HG02852 (cell line): ENCODE data around the gene SYNGR2.

ENCODE experiments used
- ATAC-seq: cut with Tn5 transposase; IDR thresholded peaks from one replicate; pipeline ENCODE4 v1.9.1; 2021; ENCODE audit warnings: mild to moderate bottlenecking, moderate library complexity; ENCODE audit not compliant: unreplicated experiment

The SYNGR2 gene

DNA sequence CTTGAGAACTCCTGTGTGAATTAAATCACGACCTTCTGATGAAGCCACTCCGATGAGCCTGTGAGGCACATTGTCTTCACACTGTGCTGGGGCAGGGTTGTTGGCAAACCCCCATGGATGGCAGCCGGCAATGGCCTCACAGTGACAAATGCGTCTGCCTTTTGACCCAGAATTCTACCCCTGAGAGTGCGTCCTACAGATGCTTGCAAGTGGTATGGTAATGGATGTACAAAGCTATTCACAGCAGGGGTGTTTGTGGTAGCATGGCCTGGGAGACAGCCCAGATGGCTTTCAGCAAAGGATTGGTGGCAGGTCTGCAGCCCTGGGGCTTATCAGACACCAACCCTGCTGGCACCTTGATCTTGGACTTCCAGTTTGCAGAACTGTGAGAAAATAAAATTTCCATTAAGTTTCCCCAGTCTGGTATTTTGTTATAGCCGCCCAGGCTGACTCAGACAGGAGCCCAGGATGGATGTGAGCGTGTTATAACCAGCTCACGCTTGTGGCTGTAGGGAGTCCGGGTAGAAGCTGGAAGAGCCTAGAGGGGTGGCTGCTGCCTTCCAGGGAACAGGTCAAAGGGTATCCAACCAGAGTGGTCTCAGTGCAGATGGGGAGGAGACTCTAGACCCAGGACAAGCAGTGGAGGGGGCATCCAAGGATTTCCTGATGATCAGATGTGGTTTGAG is 28.9 kb downstream of the SYNGR2 start:
- no peak for ATAC-seq

DNA sequence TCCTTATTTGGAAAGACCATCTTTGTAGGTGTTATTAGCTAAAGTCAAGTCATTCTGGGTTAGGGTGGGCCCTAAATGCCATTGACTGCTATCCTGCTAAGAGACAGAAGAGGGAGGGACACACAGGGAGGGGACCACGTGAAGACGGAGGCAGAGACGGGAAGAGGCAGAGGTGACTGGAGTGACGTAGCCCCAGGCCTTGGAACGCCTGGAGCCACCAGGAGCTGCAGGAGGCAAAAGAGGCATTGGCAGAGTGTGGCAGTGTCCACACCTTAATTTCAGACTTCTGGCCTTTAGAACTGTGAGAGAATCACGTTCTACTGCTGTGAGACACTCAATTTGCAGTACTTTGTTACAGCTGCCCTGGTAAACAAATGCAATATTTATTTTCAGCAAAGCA is 32.1 kb downstream of the SYNGR2 start:
- ATAC-seq = no peak

GRCh38 chr17:78202666-78203065 is 34.3 kb downstream of the SYNGR2 start:
- ATAC-seq = no peak

DNA sequence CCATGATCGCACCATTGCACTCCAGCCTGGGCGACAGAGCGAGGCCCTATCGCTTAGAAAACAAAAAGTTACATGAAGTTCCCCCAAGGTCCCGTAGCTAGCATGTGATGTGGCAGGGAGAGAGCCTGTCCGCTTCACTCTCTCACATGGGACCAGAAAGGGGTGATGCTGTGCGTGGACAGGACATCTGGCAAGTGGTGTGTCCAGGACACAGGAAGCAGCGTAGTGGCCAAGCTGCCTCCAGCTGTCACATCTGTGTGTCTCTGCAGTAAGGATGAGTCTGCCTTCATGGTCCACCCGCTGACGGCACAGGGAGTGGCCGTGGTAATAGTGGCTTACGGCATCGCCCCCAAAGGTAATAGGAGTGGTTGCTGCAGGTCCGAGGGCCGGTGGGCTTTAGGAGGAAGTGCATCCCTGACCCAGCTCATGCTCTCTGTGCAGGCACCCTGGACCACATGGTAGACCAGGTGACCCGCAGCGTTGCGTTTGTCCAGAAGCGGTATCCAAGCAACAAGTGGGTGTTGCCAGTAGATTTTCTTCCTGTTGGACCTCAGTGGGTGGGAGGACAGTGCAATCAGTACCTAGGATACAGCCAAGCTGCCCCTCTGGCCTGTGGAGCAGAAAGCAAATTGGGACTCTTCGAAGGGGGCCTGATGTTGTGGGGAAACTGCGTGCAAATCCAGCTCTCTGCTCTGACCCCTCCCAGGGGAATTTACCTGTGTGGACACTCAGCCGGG is 36.2 kb downstream of the SYNGR2 start:
- ATAC-seq = no peak

GRCh38 chr17:78205124-78205775 is 36.9 kb downstream of the SYNGR2 start:
- no peak for ATAC-seq

DNA sequence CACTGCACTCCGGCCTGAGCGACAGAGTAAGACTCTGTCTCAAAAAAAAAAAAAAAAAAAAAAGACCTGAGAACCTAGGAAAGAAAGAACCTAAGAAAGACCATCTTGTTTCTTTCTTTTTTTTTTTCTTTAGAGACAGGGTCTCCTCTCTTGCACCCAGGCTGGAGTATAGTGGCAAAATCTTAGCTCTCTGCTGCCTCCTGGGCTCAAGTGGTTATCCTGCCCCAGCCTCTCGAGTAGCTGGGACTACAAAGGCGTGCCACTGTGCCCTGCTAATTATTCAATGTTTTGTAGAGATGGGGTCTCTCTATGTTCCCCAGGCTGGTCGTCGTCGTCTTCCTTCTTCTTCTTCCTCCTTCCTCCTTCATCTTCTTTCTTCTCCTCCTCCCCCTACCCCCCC is 37.9 kb downstream of the SYNGR2 start:
- ATAC-seq = no peak

DNA sequence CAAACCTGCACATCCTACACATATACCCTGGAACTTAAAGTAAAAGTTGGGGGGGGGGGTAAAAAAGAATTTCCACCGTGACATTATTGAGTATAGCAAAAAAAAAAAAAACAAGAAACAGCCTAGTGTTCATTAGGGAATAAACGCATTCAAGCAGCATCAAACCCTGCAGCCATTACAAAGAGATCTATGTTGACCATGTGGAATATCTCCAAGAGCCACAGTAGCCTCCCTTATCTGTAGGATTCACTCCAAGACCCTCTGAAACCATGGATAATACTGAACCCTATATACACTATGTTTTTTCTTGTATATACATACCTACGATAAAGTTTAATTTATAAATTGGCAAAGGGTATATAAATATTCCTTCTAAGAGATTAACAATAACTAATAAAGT is 40.1 kb downstream of the SYNGR2 start:
- no peak for ATAC-seq

GRCh38 chr17:78210111-78210510 is 41.7 kb downstream of the SYNGR2 start:
- ATAC-seq = no peak

DNA sequence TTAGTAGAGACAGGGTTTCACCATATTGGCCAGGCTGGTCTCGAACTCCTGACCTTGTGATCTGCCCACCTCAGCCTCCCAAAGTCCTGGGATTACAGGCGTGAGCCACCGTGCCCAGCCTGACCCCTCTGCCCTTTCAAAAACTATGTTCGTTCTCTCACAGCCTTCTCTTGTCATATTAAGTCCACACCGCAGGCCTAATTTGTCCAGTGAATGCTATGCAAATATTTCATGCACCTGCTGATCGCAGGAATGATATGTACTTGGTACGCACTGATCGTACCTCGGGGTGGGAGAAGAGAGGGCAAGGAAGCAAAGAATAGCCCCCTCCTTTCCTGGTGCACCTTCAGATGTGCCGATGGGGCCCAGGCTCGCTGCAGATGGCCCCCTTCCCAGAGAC is 42.7 kb downstream of the SYNGR2 start:
- ATAC-seq = no peak

DNA sequence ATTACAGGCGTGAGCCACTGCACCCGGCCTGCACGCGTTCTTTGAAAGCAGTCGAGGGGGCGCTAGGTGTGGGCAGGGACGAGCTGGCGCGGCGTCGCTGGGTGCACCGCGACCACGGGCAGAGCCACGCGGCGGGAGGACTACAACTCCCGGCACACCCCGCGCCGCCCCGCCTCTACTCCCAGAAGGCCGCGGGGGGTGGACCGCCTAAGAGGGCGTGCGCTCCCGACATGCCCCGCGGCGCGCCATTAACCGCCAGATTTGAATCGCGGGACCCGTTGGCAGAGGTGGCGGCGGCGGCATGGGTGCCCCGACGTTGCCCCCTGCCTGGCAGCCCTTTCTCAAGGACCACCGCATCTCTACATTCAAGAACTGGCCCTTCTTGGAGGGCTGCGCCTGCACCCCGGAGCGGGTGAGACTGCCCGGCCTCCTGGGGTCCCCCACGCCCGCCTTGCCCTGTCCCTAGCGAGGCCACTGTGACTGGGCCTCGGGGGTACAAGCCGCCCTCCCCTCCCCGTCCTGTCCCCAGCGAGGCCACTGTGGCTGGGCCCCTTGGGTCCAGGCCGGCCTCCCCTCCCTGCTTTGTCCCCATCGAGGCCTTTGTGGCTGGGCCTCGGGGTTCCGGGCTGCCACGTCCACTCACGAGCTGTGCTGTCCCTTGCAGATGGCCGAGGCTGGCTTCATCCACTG is 45.8 kb downstream of the SYNGR2 start, which contains the start of gene BIRC5:
BIRC5 (plus strand) TSS at position 238 of the 690 bp plus-strand sequence; CDS start at position 302, 64 bp downstream.
- peak; percentile 75 for ATAC-seq

DNA sequence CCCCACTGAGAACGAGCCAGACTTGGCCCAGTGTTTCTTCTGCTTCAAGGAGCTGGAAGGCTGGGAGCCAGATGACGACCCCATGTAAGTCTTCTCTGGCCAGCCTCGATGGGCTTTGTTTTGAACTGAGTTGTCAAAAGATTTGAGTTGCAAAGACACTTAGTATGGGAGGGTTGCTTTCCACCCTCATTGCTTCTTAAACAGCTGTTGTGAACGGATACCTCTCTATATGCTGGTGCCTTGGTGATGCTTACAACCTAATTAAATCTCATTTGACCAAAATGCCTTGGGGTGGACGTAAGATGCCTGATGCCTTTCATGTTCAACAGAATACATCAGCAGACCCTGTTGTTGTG is 46.3 kb downstream of the SYNGR2 start:
- ATAC-seq = no peak

DNA sequence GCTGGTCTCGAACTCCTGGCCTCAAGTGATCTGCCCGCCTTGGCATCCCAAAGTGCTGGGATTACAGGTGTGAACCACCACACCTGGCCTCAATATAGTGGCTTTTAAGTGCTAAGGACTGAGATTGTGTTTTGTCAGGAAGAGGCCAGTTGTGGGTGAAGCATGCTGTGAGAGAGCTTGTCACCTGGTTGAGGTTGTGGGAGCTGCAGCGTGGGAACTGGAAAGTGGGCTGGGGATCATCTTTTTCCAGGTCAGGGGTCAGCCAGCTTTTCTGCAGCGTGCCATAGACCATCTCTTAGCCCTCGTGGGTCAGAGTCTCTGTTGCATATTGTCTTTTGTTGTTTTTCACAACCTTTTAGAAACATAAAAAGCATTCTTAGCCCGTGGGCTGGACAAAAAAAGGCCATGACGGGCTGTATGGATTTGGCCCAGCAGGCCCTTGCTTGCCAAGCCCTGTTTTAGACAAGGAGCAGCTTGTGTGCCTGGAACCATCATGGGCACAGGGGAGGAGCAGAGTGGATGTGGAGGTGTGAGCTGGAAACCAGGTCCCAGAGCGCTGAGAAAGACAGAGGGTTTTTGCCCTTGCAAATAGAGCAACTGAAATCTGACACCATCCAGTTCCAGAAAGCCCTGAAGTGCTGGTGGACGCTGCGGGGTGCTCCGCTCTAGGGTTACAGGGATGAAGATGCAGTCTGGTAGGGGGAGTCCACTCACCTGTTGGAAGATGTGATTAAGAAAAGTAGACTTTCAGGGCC is 51.2 kb downstream of the SYNGR2 start:
- no peak for ATAC-seq
